ENCODE data around the gene UNK.

GRCh38 chr17:75822119-75822799 lies 37.7 kb downstream of the UNK start:
- TF ChIP-seq, protein P1, sequence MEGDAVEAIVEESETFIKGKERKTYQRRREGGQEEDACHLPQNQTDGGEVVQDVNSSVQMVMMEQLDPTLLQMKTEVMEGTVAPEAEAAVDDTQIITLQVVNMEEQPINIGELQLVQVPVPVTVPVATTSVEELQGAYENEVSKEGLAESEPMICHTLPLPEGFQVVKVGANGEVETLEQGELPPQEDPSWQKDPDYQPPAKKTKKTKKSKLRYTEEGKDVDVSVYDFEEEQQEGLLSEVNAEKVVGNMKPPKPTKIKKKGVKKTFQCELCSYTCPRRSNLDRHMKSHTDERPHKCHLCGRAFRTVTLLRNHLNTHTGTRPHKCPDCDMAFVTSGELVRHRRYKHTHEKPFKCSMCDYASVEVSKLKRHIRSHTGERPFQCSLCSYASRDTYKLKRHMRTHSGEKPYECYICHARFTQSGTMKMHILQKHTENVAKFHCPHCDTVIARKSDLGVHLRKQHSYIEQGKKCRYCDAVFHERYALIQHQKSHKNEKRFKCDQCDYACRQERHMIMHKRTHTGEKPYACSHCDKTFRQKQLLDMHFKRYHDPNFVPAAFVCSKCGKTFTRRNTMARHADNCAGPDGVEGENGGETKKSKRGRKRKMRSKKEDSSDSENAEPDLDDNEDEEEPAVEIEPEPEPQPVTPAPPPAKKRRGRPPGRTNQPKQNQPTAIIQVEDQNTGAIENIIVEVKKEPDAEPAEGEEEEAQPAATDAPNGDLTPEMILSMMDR (IDR thresholded peaks at IDR 0.05), result no peak
- TF ChIP-seq EZH2 (IDR thresholded peaks at IDR 0.05; ENCODE audit: borderline replicate concordance, insufficient read depth, low read depth, low read length, poor library complexity, severe bottlenecking), result no peak

Data from B cell (primary cell).